ENCODE results near the gene C19orf81. TPM values are rescaled to one million over a fixed set of nuclear protein-coding genes. Genes with fewer than 3 reads are reported as not detected.

The C19orf81 gene
- polyA plus RNA-seq, 1 donor: 0.46 TPM

GRCh38 chr19:50686310-50687032, 37.2 kb downstream of the C19orf81 start:
- WGBS (ENCODE audit: insufficient coverage, low lambda C conversion rate): no CpG with 5 or more reads among the region's 50 CpGs
- Histone ChIP-seq H3K36me3 (ENCODE audit: control insufficient read depth, insufficient read depth, low read length) (no peaks in the 10 kb centered on the region), H3K27me3 (ENCODE audit: control insufficient read depth, insufficient read depth, low read length) (peaks cover 41% of the 10 kb centered on the region), H3K27ac (ENCODE audit: low read length) (no peak overlapping the region), H3K4me3 (ENCODE audit: low read length) (no peak overlapping the region), H3K4me1 (ENCODE audit: control insufficient read depth, insufficient read depth, low read length) (no peaks in the 10 kb centered on the region), H3K9me3 (ENCODE audit: control insufficient read depth, low read depth, low read length) (no peaks in the 10 kb centered on the region)
- DNase-seq: no peak

GRCh38 chr19:50688766-50689165, 39.5 kb downstream of the C19orf81 start:
- no peak for DNase-seq
- WGBS (ENCODE audit: insufficient coverage, low lambda C conversion rate): no CpG with 5 or more reads among the region's 19 CpGs
- Histone ChIP-seq H3K9me3 (ENCODE audit: control insufficient read depth, low read depth, low read length) (no peaks in the 10 kb centered on the region), H3K36me3 (ENCODE audit: control insufficient read depth, insufficient read depth, low read length) (no peaks in the 10 kb centered on the region), H3K27me3 (ENCODE audit: control insufficient read depth, insufficient read depth, low read length) (peaks cover 48% of the 10 kb centered on the region), H3K27ac (ENCODE audit: low read length) (no peak overlapping the region), H3K4me1 (ENCODE audit: control insufficient read depth, insufficient read depth, low read length) (no peaks in the 10 kb centered on the region), H3K4me3 (ENCODE audit: low read length) (no peak overlapping the region)

- DNase-seq: no peak
- Histone ChIP-seq H3K27me3 (ENCODE audit: control insufficient read depth, insufficient read depth, low read length) (peaks cover 50% of the 10 kb centered on the region), H3K27ac (ENCODE audit: low read length) (no peak overlapping the region), H3K9me3 (ENCODE audit: control insufficient read depth, low read depth, low read length) (no peaks in the 10 kb centered on the region), H3K4me3 (ENCODE audit: low read length) (no peak overlapping the region), H3K36me3 (ENCODE audit: control insufficient read depth, insufficient read depth, low read length) (no peaks in the 10 kb centered on the region), H3K4me1 (ENCODE audit: control insufficient read depth, insufficient read depth, low read length) (no peaks in the 10 kb centered on the region)
- no CpG with 5 or more reads among the region's 7 CpGs for WGBS (ENCODE audit: insufficient coverage, low lambda C conversion rate)
Observed at GRCh38 chr19:50690439-50690838, 41.2 kb downstream of the C19orf81 start.

GRCh38 chr19:50693064-50693975, 44.1 kb downstream of the C19orf81 start:
- DNase-seq: no peak
- H3K27ac ChIP-seq (ENCODE audit: low read length): no peak overlapping the region
- WGBS (ENCODE audit: insufficient coverage, low lambda C conversion rate): 0% methylated on average over 1 of the region's 23 CpGs
- no peaks in the 10 kb centered on the region for H3K4me1 ChIP-seq (ENCODE audit: control insufficient read depth, insufficient read depth, low read length)
- no peak overlapping the region for H3K4me3 ChIP-seq (ENCODE audit: low read length)
- no peaks in the 10 kb centered on the region for H3K9me3 ChIP-seq (ENCODE audit: control insufficient read depth, low read depth, low read length)
- H3K27me3 ChIP-seq (ENCODE audit: control insufficient read depth, insufficient read depth, low read length): peaks cover 48% of the 10 kb centered on the region
- no peaks in the 10 kb centered on the region for H3K36me3 ChIP-seq (ENCODE audit: control insufficient read depth, insufficient read depth, low read length)

GRCh38 chr19:50694815-50695145, 45.5 kb downstream of the C19orf81 start:
- H3K27me3 ChIP-seq (ENCODE audit: control insufficient read depth, insufficient read depth, low read length): peaks cover 44% of the 10 kb centered on the region
- H3K4me3 ChIP-seq (ENCODE audit: low read length): no peak overlapping the region
- no peaks in the 10 kb centered on the region for H3K36me3 ChIP-seq (ENCODE audit: control insufficient read depth, insufficient read depth, low read length)
- no peaks in the 10 kb centered on the region for H3K4me1 ChIP-seq (ENCODE audit: control insufficient read depth, insufficient read depth, low read length)
- H3K27ac ChIP-seq (ENCODE audit: low read length): no peak overlapping the region
- no CpG with 5 or more reads among the region's 51 CpGs for WGBS (ENCODE audit: insufficient coverage, low lambda C conversion rate)
- no peaks in the 10 kb centered on the region for H3K9me3 ChIP-seq (ENCODE audit: control insufficient read depth, low read depth, low read length)
- DNase-seq: no peak

- Histone ChIP-seq H3K27ac (ENCODE audit: low read length) (no peak overlapping the region), H3K4me1 (ENCODE audit: control insufficient read depth, insufficient read depth, low read length) (no peaks in the 10 kb centered on the region), H3K27me3 (ENCODE audit: control insufficient read depth, insufficient read depth, low read length) (peaks cover 44% of the 10 kb centered on the region), H3K9me3 (ENCODE audit: control insufficient read depth, low read depth, low read length) (no peaks in the 10 kb centered on the region), H3K4me3 (ENCODE audit: low read length) (no peak overlapping the region), H3K36me3 (ENCODE audit: control insufficient read depth, insufficient read depth, low read length) (no peaks in the 10 kb centered on the region)
- no peak for DNase-seq
- no CpG with 5 or more reads among the region's 81 CpGs for WGBS (ENCODE audit: insufficient coverage, low lambda C conversion rate)
Observed at GRCh38 chr19:50695251-50696093, 46.2 kb downstream of the C19orf81 start.

GRCh38 chr19:50696094-50696483, 46.8 kb downstream of the C19orf81 start:
- Histone ChIP-seq H3K27me3 (ENCODE audit: control insufficient read depth, insufficient read depth, low read length) (peaks cover 39% of the 10 kb centered on the region), H3K36me3 (ENCODE audit: control insufficient read depth, insufficient read depth, low read length) (no peaks in the 10 kb centered on the region), H3K4me1 (ENCODE audit: control insufficient read depth, insufficient read depth, low read length) (no peaks in the 10 kb centered on the region), H3K27ac (ENCODE audit: low read length) (no peak overlapping the region), H3K4me3 (ENCODE audit: low read length) (no peak overlapping the region), H3K9me3 (ENCODE audit: control insufficient read depth, low read depth, low read length) (no peaks in the 10 kb centered on the region)
- WGBS (ENCODE audit: insufficient coverage, low lambda C conversion rate): 33% methylated on average over 3 of the region's 15 CpGs
- DNase-seq: no peak

GRCh38 chr19:50697414-50698124, 48.3 kb downstream of the C19orf81 start:
- H3K9me3 ChIP-seq (ENCODE audit: control insufficient read depth, low read depth, low read length): no peaks in the 10 kb centered on the region
- no CpG with 5 or more reads among the region's 13 CpGs for WGBS (ENCODE audit: insufficient coverage, low lambda C conversion rate)
- peaks cover 36% of the 10 kb centered on the region for H3K27me3 ChIP-seq (ENCODE audit: control insufficient read depth, insufficient read depth, low read length)
- no peak for DNase-seq
- no peak overlapping the region for H3K4me3 ChIP-seq (ENCODE audit: low read length)
- H3K36me3 ChIP-seq (ENCODE audit: control insufficient read depth, insufficient read depth, low read length): no peaks in the 10 kb centered on the region
- H3K4me1 ChIP-seq (ENCODE audit: control insufficient read depth, insufficient read depth, low read length): no peaks in the 10 kb centered on the region
- no peak overlapping the region for H3K27ac ChIP-seq (ENCODE audit: low read length)

GRCh38 chr19:50701367-50701985, 52.2 kb downstream of the C19orf81 start:
- H3K27ac ChIP-seq (ENCODE audit: low read length): no peak overlapping the region
- H3K27me3 ChIP-seq (ENCODE audit: control insufficient read depth, insufficient read depth, low read length): peaks cover 31% of the 10 kb centered on the region
- no peaks in the 10 kb centered on the region for H3K36me3 ChIP-seq (ENCODE audit: control insufficient read depth, insufficient read depth, low read length)
- H3K4me3 ChIP-seq (ENCODE audit: low read length): no peak overlapping the region
- no peaks in the 10 kb centered on the region for H3K4me1 ChIP-seq (ENCODE audit: control insufficient read depth, insufficient read depth, low read length)
- no CpG with 5 or more reads among the region's 13 CpGs for WGBS (ENCODE audit: insufficient coverage, low lambda C conversion rate)
- no peaks in the 10 kb centered on the region for H3K9me3 ChIP-seq (ENCODE audit: control insufficient read depth, low read depth, low read length)
- DNase-seq: no peak

Data from large intestine (tissue), 3 donors.